DOHH2 (cell line): ENCODE data around the gene RER1.

Experiments
- H3F3A ChIP-seq: fragments of 200-600 bp; sonication (generic), shearing (Covaris generic); 2 replicates; pipeline ENCODE4 v1.6.0; 2016; ENCODE audit warnings: antibody characterized with exemption, mild to moderate bottlenecking; ENCODE audit not compliant: control insufficient read depth, insufficient read depth
- H3K27ac ChIP-seq: fragments of 200-600 bp; sonication (generic); 2 replicates; pipeline ENCODE4 v1.5.1; 2014; ENCODE audit warnings: low read depth, mild to moderate bottlenecking, low read length, moderate library complexity
- H3K27me3 ChIP-seq: fragments of 200-600 bp; sonication (generic); 2 replicates; pipeline ENCODE4 v1.6.1; 2014; ENCODE audit warnings: mild to moderate bottlenecking, low read length, mixed read lengths; ENCODE audit not compliant: control insufficient read depth
- H3K36me3 ChIP-seq: fragments of 200-600 bp; sonication (generic); 2 replicates; pipeline ENCODE4 v1.6.1; 2014; ENCODE audit warnings: mild to moderate bottlenecking, low read length, moderate library complexity, mixed read lengths; ENCODE audit not compliant: control insufficient read depth
- H3K4me1 ChIP-seq: fragments of 200-600 bp; sonication (generic); 2 replicates; pipeline ENCODE4 v1.6.1; 2014; ENCODE audit warnings: mild to moderate bottlenecking, low read length, mixed read lengths; ENCODE audit not compliant: control insufficient read depth
- H3K4me2 ChIP-seq: fragments of 200-600 bp; sonication (generic); 2 replicates; pipeline ENCODE4 v1.6.0; 2014; ENCODE audit warnings: mild to moderate bottlenecking, low read length, moderate library complexity
- H3K4me3 ChIP-seq: fragments of 200-600 bp; sonication (generic); 2 replicates; pipeline ENCODE4 v1.5.1; 2014; ENCODE audit warnings: mild to moderate bottlenecking, low read length, mixed read lengths
- H3K79me2 ChIP-seq: fragments of 200-600 bp; sonication (generic); 2 replicates; pipeline ENCODE4 v1.6.1; 2014; ENCODE audit warnings: mild to moderate bottlenecking, low read length, mixed read lengths; ENCODE audit not compliant: control insufficient read depth
- H3K9me2 ChIP-seq: fragments of 200-600 bp; sonication (generic); replicated peaks from 2 replicates; pipeline ENCODE4 v1.6.1; 2014; ENCODE audit warnings: mild to moderate bottlenecking, low read length, mixed read lengths; ENCODE audit not compliant: control insufficient read depth
- H3K9me3 ChIP-seq: fragments of 200-600 bp; sonication (generic); 2 replicates; pipeline ENCODE4 v1.6.1; 2014; ENCODE audit warnings: antibody characterized with exemption, low read length, mixed read lengths; ENCODE audit not compliant: control insufficient read depth, insufficient read depth
- H4K20me1 ChIP-seq: fragments of 200-600 bp; sonication (generic); 2 replicates; pipeline ENCODE4 v1.6.0; 2014; ENCODE audit warnings: low read depth, mild to moderate bottlenecking, antibody characterized with exemption, low read length, moderate library complexity; ENCODE audit not compliant: control insufficient read depth, insufficient read depth
- CTCF ChIP-seq: fragments of 200-600 bp; sonication (generic); IDR thresholded peaks from one replicate; pipeline ENCODE4 v1.5.1; 2014; ENCODE audit warnings: antibody characterized with exemption, mild to moderate bottlenecking, low read depth, low read length; ENCODE audit not compliant: poor library complexity, severe bottlenecking
- EZH2phosphoT487 ChIP-seq: fragments of 200-600 bp; sonication (generic); IDR thresholded peaks from 2 replicates; pipeline ENCODE4 v1.6.1; 2017; ENCODE audit warnings: borderline replicate concordance, mild to moderate bottlenecking, antibody characterized with exemption, low read length, moderate library complexity, mixed read lengths

Gene RER1

GRCh38 chr1:2350911-2351655, 40.6 kb upstream of the RER1 start:
- Histone ChIP-seq H3K9me2 (no peaks in the 10 kb centered on the region), H3K9me3 (no peaks in the 10 kb centered on the region)
- no peak for TF ChIP-seq EZH2phosphoT487
- no peak for TF ChIP-seq CTCF

GRCh38 chr1:2351723-2352122, 39.9 kb upstream of the RER1 start:
- no peaks in the 10 kb centered on the region for H3K9me2 ChIP-seq
- H3F3A ChIP-seq, result no peaks in the 10 kb centered on the region; the same call in 1 of the 2 replicates
- H3K4me2 ChIP-seq, result no peak overlapping the region
- H3K27ac ChIP-seq, result no peak overlapping the region
- H3K4me1 ChIP-seq, result no peaks in the 10 kb centered on the region
- H3K27me3 ChIP-seq, result no peaks in the 10 kb centered on the region
- no peaks in the 10 kb centered on the region for H3K9me3 ChIP-seq
- no peaks in the 10 kb centered on the region for H3K36me3 ChIP-seq
- no peaks in the 10 kb centered on the region for H4K20me1 ChIP-seq
- no peaks in the 10 kb centered on the region for H3K79me2 ChIP-seq
- H3K4me3 ChIP-seq, result no peak overlapping the region
- TF ChIP-seq EZH2phosphoT487, result no peak
- no peak for TF ChIP-seq CTCF

More at GRCh38 chr1:2350911-2351655, 40.6 kb upstream of the RER1 start:
- no peaks in the 10 kb centered on the region for H4K20me1 ChIP-seq
- no peaks in the 10 kb centered on the region for H3K36me3 ChIP-seq
- no peaks in the 10 kb centered on the region; the same call in 1 of the 2 replicates for H3F3A ChIP-seq
- H3K79me2 ChIP-seq, result no peaks in the 10 kb centered on the region
- no peak overlapping the region for H3K27ac ChIP-seq
- no peaks in the 10 kb centered on the region for H3K4me1 ChIP-seq
- no peak overlapping the region for H3K4me3 ChIP-seq
- H3K27me3 ChIP-seq, result no peaks in the 10 kb centered on the region
- no peak overlapping the region for H3K4me2 ChIP-seq

- Histone ChIP-seq H4K20me1 (no peaks in the 10 kb centered on the region), H3K27me3 (no peaks in the 10 kb centered on the region), H3K36me3 (no peaks in the 10 kb centered on the region), H3K9me2 (no peaks in the 10 kb centered on the region), H3K9me3 (no peaks in the 10 kb centered on the region), H3F3A (no peaks in the 10 kb centered on the region; the same call in 1 of the 2 replicates), H3K4me2 (no peak overlapping the region), H3K27ac (no peak overlapping the region), H3K79me2 (no peaks in the 10 kb centered on the region), H3K4me3 (no peak overlapping the region), H3K4me1 (no peaks in the 10 kb centered on the region)
- TF ChIP-seq CTCF (no peak), EZH2phosphoT487 (no peak)
These were observed 39.2 kb upstream of the RER1 start for GRCh38 chr1:2352341-2352896.
